ENCODE data around the gene HIPK4.
A peak's percentile ranks its signal among the peaks of the same experiment; 100 is the strongest.

HIPK4 gene

GRCh38 chr19:40365613-40366401, 24.2 kb downstream of the HIPK4 start:
- DNase-seq, result peak; percentile 43 to 60

GRCh38 chr19:40365010-40365409, 25.0 kb downstream of the HIPK4 start:
- DNase-seq, result no peak

- DNase-seq, result no peak
Measured at GRCh38 chr19:40363069-40363468, 26.9 kb downstream of the HIPK4 start.

- DNase-seq, result no peak
Measured at GRCh38 chr19:40362160-40362559, 27.8 kb downstream of the HIPK4 start.

- peak in 1 of 2 donors; percentile 22 for DNase-seq
Measured at GRCh38 chr19:40360708-40361241, 29.2 kb downstream of the HIPK4 start.

- DNase-seq, result no peak
Measured at GRCh38 chr19:40360020-40360707, 29.8 kb downstream of the HIPK4 start.

GRCh38 chr19:40358773-40359172, 31.2 kb downstream of the HIPK4 start:
- peak; percentile 12 to 65 for DNase-seq

- no peak for DNase-seq
Measured at GRCh38 chr19:40357640-40358039, 32.3 kb downstream of the HIPK4 start.

GRCh38 chr19:40356681-40357595, 33.0 kb downstream of the HIPK4 start:
- DNase-seq, result no peak

- DNase-seq, result no peak
Measured at GRCh38 chr19:40355975-40356680, 33.9 kb downstream of the HIPK4 start.

- peak in 1 of 2 donors; percentile 7 for DNase-seq
Measured at GRCh38 chr19:40348961-40349507, 40.9 kb downstream of the HIPK4 start.

GRCh38 chr19:40348125-40348913, 41.7 kb downstream of the HIPK4 start, which contains the start of the genes C19orf47 and PLD3:
Gene C19orf47, minus strand, starts transcription at chr19:40348397. Its CDS starts 6,540 bp downstream, at chr19:40341857.
Gene PLD3, plus strand, starts transcription at chr19:40348695. Its CDS starts 17,789 bp downstream, at chr19:40366484.
- DNase-seq, result peak; percentile 99 to 100

GRCh38 chr19:40344422-40344821, 45.6 kb downstream of the HIPK4 start:
- no peak for DNase-seq

GRCh38 chr19:40342644-40343311, 47.2 kb downstream of the HIPK4 start:
- DNase-seq, result no peak

- DNase-seq, result no peak
Measured at GRCh38 chr19:40341601-40342482, 48.1 kb downstream of the HIPK4 start.

GRCh38 chr19:40339018-40339728, 50.8 kb downstream of the HIPK4 start:
- no peak for DNase-seq

- DNase-seq, result no peak
Measured at GRCh38 chr19:40337594-40337993, 52.4 kb downstream of the HIPK4 start.

- no peak for DNase-seq
Measured at GRCh38 chr19:40337107-40337506, 52.9 kb downstream of the HIPK4 start.

GRCh38 chr19:40336601-40336900, 53.4 kb downstream of the HIPK4 start:
- DNase-seq, result no peak

All from CD4-positive, alpha-beta T cell treated with Interleukin-1 beta for 1 hour (primary cell).